ACC112 (cell line): ENCODE data around the gene CCIN.
"Not testable (repeated sequence)": the region's sequence is repeated elsewhere in the genome, so short reads cannot be mapped to it uniquely, and the experiment has no call there.

Source experiments
- H2AFZ ChIP-seq: fragments of 200-600 bp; sonication (generic); one replicate; pipeline ENCODE4 v1.6.0; 2017; ENCODE audit warnings: antibody characterized with exemption, low read length; ENCODE audit not compliant: unreplicated experiment
- H3K27ac ChIP-seq: fragments of 200-600 bp; sonication (generic); 2 replicates; pipeline ENCODE4 v1.5.1; 2014; ENCODE audit warnings: low read depth, mild to moderate bottlenecking, antibody characterized with exemption, low read length, moderate library complexity
- H3K27me3 ChIP-seq: fragments of 200-600 bp; sonication (generic); 2 replicates; pipeline ENCODE4 v1.6.1; 2014; ENCODE audit warnings: mild to moderate bottlenecking, antibody characterized with exemption, low read length, moderate library complexity, mixed read lengths; ENCODE audit not compliant: insufficient read depth
- H3K36me3 ChIP-seq: fragments of 200-600 bp; sonication (generic); 2 replicates; pipeline ENCODE4 v1.6.1; 2016; ENCODE audit warnings: mild to moderate bottlenecking, antibody characterized with exemption, low read length, moderate library complexity, mixed read lengths; ENCODE audit not compliant: insufficient read depth
- H3K4me1 ChIP-seq: fragments of 200-600 bp; sonication (generic); one replicate; pipeline ENCODE4 v1.6.1; 2016; ENCODE audit warnings: low read length, mixed read lengths; ENCODE audit not compliant: insufficient read depth, unreplicated experiment, control insufficient read depth
- H3K4me3 ChIP-seq: fragments of 200-600 bp; sonication (generic); 2 replicates; pipeline ENCODE4 v1.5.1; 2014; ENCODE audit warnings: mild to moderate bottlenecking, low read depth, low read length
- H3K79me2 ChIP-seq: fragments of 200-600 bp; sonication (generic); one replicate; pipeline ENCODE4 v1.6.0; 2016; ENCODE audit warnings: low read length; ENCODE audit not compliant: control insufficient read depth, unreplicated experiment, insufficient read depth

Gene CCIN

DNA sequence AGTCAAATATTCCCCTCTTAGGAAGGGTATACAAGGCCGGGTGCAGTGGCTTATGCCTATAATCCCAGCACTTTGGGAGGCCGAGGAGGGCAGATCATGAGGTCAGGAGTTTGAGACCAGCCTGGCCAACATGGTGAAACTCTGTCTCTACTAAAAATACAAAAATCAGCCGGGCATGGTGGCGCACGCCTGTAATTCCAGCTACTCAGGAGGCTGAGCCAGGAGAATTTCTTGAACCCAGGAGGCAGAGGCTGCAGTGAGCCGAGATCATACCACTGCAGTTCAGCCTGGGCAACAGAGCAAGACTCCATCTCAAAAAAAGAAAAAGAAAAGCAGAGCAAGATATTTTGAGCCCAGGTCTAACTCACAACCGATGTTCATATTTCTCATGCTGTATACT lies 37.5 kb upstream of the CCIN start:
- H2AFZ ChIP-seq, H3K4me1 ChIP-seq, H3K79me2 ChIP-seq, H3K36me3 ChIP-seq, H3K27me3 ChIP-seq, H3K4me3 ChIP-seq: not testable (repeated sequence)
- H3K27ac ChIP-seq, result peak overlapping the region; percentile 31

DNA sequence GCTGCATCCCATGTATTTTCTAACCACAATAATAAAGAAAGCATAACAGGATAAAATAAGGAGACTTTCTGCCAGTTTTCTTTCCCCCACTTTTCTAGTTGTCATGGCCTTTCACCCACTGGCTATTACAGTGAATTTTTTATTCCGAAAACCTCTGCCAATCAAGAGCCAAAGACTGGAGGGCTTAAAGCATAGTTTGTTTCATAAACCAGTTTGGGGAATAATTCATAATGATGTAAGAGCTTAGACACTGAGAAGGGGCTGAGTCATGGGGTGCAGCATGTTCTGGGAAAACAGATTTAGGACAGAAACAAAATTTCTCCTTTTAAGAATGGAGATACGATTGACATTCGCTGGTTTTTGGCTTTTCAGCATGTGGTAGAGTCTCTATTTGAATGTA lies 37.1 kb upstream of the CCIN start:
- H3K79me2 ChIP-seq, result no peaks in the 10 kb centered on the region
- no peak overlapping the region for H3K4me3 ChIP-seq
- H3K27ac ChIP-seq, result peak overlapping the region; percentile 31
- H3K4me1 ChIP-seq, result no peaks in the 10 kb centered on the region
- no peaks in the 10 kb centered on the region for H3K27me3 ChIP-seq
- no peaks in the 10 kb centered on the region for H3K36me3 ChIP-seq
- H2AFZ ChIP-seq, result no peak overlapping the region

GRCh38 chr9:36134761-36135505 lies 34.3 kb upstream of the CCIN start:
- Histone ChIP-seq H2AFZ (no peak overlapping the region), H3K79me2 (no peaks in the 10 kb centered on the region), H3K27ac (no peak overlapping the region), H3K4me3 (no peak overlapping the region), H3K27me3 (no peaks in the 10 kb centered on the region), H3K4me1 (peaks cover 6% of the 10 kb centered on the region), H3K36me3 (no peaks in the 10 kb centered on the region)

DNA sequence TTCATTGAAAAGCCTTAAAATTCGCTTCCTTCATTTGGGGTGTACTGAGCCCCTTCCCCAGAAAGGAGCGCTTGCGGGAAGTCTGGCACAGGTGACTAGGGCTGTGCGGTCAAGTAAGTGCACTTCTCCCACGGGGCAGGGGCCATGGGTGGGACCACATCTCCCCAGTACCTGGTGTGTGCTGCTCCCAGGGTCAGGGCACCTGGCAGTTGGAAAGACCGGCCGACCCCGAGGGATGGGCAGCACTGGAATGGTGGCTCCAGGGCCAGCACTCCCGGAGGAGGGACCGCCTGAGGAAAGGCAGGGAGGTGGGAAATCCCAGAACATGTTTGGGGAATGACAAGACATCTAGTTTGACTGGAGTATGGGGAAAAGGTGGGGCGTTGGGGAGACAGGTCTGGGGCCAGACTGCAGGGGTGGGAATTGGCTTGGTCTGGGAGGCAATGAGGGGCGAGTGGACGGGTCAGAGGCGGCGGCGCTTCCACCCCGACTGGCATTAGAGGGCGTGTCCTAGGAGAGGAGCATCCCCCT lies 33.4 kb upstream of the CCIN start:
- Histone ChIP-seq H3K36me3 (no peaks in the 10 kb centered on the region), H3K27ac (no peak overlapping the region), H3K79me2 (no peaks in the 10 kb centered on the region), H3K27me3 (no peaks in the 10 kb centered on the region), H3K4me1 (peaks cover 11% of the 10 kb centered on the region), H2AFZ (peak overlapping the region; percentile 54), H3K4me3 (peak overlapping the region; percentile 87)

- no peak within 1 kb of the TSS for H3K27ac ChIP-seq
- no peaks in the 10 kb centered on the region for H3K36me3 ChIP-seq
- no peaks in the 10 kb centered on the region for H3K79me2 ChIP-seq
- H2AFZ ChIP-seq, result peak within 1 kb of the TSS; percentile 81
- no peaks in the 10 kb centered on the region for H3K27me3 ChIP-seq
- H3K4me1 ChIP-seq, result peaks cover 11% of the 10 kb centered on the region
- H3K4me3 ChIP-seq, result peak within 1 kb of the TSS; percentile 87
Measured at GRCh38 chr9:36136272-36136893, 32.8 kb upstream of the CCIN start, which contains the start of gene GLIPR2. TSS of gene GLIPR2 (plus strand) at chr9:36136733. CDS start at chr9:36136779, 46 bp downstream.

DNA sequence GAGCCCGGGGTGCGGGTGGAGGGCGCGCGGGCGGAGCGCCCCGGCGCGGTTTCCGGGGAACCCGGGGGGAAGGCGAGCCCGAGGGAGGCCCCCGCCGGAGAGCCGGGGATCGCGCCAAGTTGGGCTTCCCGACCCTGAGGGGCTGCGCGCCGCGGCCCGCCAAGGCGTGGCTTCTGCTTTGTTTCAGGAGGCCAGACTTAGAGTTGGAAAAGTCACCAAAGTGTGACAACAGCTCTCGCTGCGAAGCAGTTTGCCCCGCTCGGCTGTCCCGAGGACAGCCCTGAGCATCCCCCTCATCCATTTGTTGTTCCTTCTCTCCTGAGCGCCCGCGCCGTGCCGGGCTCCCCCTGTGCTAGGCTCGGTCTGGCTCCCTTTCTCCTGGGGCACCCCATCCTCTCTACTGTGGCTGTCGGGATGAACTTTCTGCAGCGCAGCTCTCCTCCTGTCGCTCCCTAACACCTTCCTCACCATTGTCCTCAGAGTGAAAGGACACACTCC lies 32.2 kb upstream of the CCIN start:
- H3K36me3 ChIP-seq, result no peaks in the 10 kb centered on the region
- peak overlapping the region; percentile 81 for H2AFZ ChIP-seq
- no peak overlapping the region for H3K27ac ChIP-seq
- H3K79me2 ChIP-seq, result no peaks in the 10 kb centered on the region
- H3K4me1 ChIP-seq, result peaks cover 11% of the 10 kb centered on the region
- no peaks in the 10 kb centered on the region for H3K27me3 ChIP-seq
- H3K4me3 ChIP-seq, result peak overlapping the region; percentile 87

DNA sequence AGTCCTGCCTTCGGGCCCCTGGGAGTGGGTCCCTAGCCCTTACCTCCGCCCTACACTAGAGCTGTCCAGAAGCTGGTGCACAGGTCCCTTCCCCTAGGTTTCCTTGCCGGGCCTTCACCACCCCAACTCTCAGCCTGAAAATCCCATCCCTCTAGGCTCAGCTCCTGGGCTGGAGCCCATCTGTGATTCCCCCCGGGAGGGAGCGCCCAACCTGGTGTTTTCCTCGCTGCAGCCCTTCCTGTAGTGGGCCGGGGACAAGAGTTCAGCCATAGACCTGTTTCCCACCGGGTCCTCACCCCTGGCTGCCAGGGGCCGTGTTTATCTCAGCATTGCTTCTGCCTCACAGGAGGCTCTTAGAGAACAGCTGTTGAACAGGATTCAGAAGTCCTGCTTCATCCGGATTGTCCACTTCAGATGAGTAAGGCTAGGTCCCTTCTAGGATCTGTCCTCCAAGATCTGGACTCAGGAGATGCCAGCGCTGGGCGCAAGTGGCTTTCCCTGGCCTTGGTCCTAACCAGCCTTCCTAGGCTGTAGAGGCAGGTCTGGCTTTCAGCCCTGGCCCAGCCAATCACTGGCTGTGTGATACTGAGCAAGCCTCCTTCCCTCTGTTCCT lies 31.7 kb upstream of the CCIN start:
- Histone ChIP-seq H3K4me3 (peak overlapping the region; percentile 87), H3K27ac (no peak overlapping the region), H3K4me1 (peaks cover 12% of the 10 kb centered on the region), H2AFZ (peak overlapping the region; percentile 81), H3K36me3 (no peaks in the 10 kb centered on the region), H3K27me3 (no peaks in the 10 kb centered on the region), H3K79me2 (no peaks in the 10 kb centered on the region)

DNA sequence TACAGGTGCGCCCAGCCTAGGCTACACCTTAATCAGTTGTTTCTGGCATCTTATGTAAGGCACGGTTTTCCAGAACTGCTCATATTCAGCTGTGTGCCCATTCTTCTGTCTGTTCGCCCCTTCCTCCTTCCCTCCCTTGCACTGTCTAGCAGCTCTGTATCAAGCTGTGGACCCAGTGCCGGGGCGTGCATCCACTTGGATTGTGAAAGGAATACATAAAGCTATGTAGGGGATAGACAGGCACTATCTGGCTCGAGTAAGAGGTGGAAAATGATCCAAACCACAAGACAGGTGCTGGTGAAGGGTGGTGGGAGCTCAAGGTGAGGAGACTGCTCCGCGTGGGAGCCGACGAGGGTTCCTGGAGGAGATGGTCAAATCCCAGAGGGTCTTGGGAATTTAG lies 30.7 kb upstream of the CCIN start:
- Histone ChIP-seq H3K36me3 (no peaks in the 10 kb centered on the region), H3K4me1 (peaks cover 16% of the 10 kb centered on the region), H3K27ac (no peak overlapping the region), H3K4me3 (no peak overlapping the region), H2AFZ (no peak overlapping the region), H3K27me3 (no peaks in the 10 kb centered on the region), H3K79me2 (no peaks in the 10 kb centered on the region)

DNA sequence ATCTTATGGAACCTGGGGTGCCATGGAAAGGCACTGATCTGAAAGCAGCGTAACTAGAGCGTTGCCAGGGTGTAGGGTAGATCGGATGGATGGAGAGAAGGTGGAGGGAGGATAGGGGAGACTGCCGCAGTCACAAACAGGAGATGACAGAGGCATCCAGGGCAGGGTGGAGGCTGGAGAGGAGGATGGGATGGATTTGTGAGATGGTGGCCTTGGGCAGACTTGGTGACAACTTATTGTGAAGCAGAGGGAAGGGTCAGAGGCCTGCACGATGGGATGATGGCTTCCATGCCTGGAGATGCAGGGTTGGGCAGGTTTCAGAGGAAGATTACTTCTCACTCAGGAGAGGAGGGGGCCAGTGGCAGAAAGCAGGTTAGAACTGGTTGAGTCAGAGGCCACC lies 30.3 kb upstream of the CCIN start:
- Histone ChIP-seq H3K4me3 (no peak overlapping the region), H3K36me3 (no peaks in the 10 kb centered on the region), H3K27ac (no peak overlapping the region), H3K4me1 (peaks cover 16% of the 10 kb centered on the region), H3K27me3 (no peaks in the 10 kb centered on the region), H2AFZ (no peak overlapping the region), H3K79me2 (no peaks in the 10 kb centered on the region)

- no peak overlapping the region for H3K27ac ChIP-seq
- H3K79me2 ChIP-seq, result no peaks in the 10 kb centered on the region
- peaks cover 3% of the 10 kb centered on the region; the same call in 1 of the 2 replicates for H3K36me3 ChIP-seq
- H3K4me3 ChIP-seq, result no peak overlapping the region
- no peak overlapping the region for H2AFZ ChIP-seq
- H3K27me3 ChIP-seq, result no peaks in the 10 kb centered on the region
- peaks cover 16% of the 10 kb centered on the region for H3K4me1 ChIP-seq
Measured at GRCh38 chr9:36140086-36141084, 28.8 kb upstream of the CCIN start.
